Measurements from ENCODE around the gene SLC34A2. TPM values are rescaled to one million over a fixed set of nuclear protein-coding genes. Genes with fewer than 3 reads are reported as not detected.
"Not testable (repeated sequence)": the region's sequence is repeated elsewhere in the genome, so short reads cannot be mapped to it uniquely, and the experiment has no call there.

Gene SLC34A2
- 10 to 100 TPM in 1 of 4 donors, 1 to 10 TPM in 2, under 1 TPM in 1; 0.83 to 10.3 (median 6.9) TPM for total RNA-seq

- no peak within 1 kb of the TSS for H3K27ac ChIP-seq
- H3K4me1 ChIP-seq = peaks cover 0 to 9% (median 0%) of the 10 kb centered on the region in 4 donors
- peaks cover 0 to 6% of the 10 kb centered on the region in 2 donors for H3K27me3 ChIP-seq
- no peaks in the 10 kb centered on the region for H3K36me3 ChIP-seq
- TF ChIP-seq CTCF (IDR thresholded peaks at IDR 0.05) = peak in 3 of 6 experiments; percentile 28 to 43 (median 36)
- peak in 1 of 2 donors; percentile 32 for TF ChIP-seq POLR2A (IDR thresholded peaks at IDR 0.05)
- DNase-seq = peak in 2 of 3 donors; percentile 62 to 65
- no peaks in the 10 kb centered on the region for H3K9me3 ChIP-seq
- H3K4me3 ChIP-seq = peak within 1 kb of the TSS in 3 of 4 donors; percentile 8 to 51 (median 50)
Observed at GRCh38 chr4:25654971-25655963, at the start of gene SLC34A2. TSS of gene SLC34A2 (plus strand) at chr4:25655851. CDS start at chr4:25662501, 6,650 bp downstream.

- H3K9me3 ChIP-seq = no peaks in the 10 kb centered on the region
- no peak overlapping the region for H3K27ac ChIP-seq
- H3K36me3 ChIP-seq = no peaks in the 10 kb centered on the region
- DNase-seq = no peak
- H3K4me1 ChIP-seq = no peaks in the 10 kb centered on the region
- no peaks in the 10 kb centered on the region for H3K27me3 ChIP-seq
- H3K4me3 ChIP-seq = no peak overlapping the region
- TF ChIP-seq POLR2A (IDR thresholded peaks at IDR 0.05) = no peak
- no peak for TF ChIP-seq CTCF (IDR thresholded peaks at IDR 0.05)
Observed at GRCh38 chr4:25608644-25609043, 47.0 kb upstream of the SLC34A2 start.

- no peak for DNase-seq
- TF ChIP-seq POLR2A (IDR thresholded peaks at IDR 0.05) = no peak
- no peak for TF ChIP-seq CTCF (IDR thresholded peaks at IDR 0.05)
- no peak overlapping the region for H3K27ac ChIP-seq
Observed at GRCh38 chr4:25609976-25610375, 45.7 kb upstream of the SLC34A2 start.

GRCh38 chr4:25613613-25614012 is 42.0 kb upstream of the SLC34A2 start:
- not testable (repeated sequence) for H3K27ac ChIP-seq, H3K4me3 ChIP-seq, H3K36me3 ChIP-seq, H3K4me1 ChIP-seq, H3K9me3 ChIP-seq, H3K27me3 ChIP-seq, DNase-seq

More at GRCh38 chr4:25609976-25610375, 45.7 kb upstream of the SLC34A2 start:
- Histone ChIP-seq H3K9me3 (no peaks in the 10 kb centered on the region), H3K4me1 (no peaks in the 10 kb centered on the region), H3K4me3 (no peak overlapping the region), H3K27me3 (no peaks in the 10 kb centered on the region), H3K36me3 (no peaks in the 10 kb centered on the region)

GRCh38 chr4:25614807-25615206 is 40.8 kb upstream of the SLC34A2 start:
- Histone ChIP-seq H3K4me1 (no peaks in the 10 kb centered on the region), H3K4me3 (no peak overlapping the region), H3K27ac (no peak overlapping the region), H3K36me3 (no peaks in the 10 kb centered on the region), H3K9me3 (no peaks in the 10 kb centered on the region), H3K27me3 (no peaks in the 10 kb centered on the region)
- TF ChIP-seq POLR2A (IDR thresholded peaks at IDR 0.05) (no peak), CTCF (IDR thresholded peaks at IDR 0.05) (no peak)
- no peak for DNase-seq
